OCI-LY3 (cell line): ENCODE results near the gene LILRA2.

ENCODE experiments used
- H2AFZ ChIP-seq: fragments of 200-600, 300-600 bp; shearing (Covaris generic); 2 replicates; pipeline ENCODE4 v1.6.0; 2014; ENCODE audit warnings: antibody characterized with exemption, low read depth, low read length
- H3K27ac ChIP-seq: fragments of 200-600, 300-600 bp; sonication (generic); 2 replicates; pipeline ENCODE4 v1.5.1; 2014; ENCODE audit warnings: mild to moderate bottlenecking, low read length, moderate library complexity, mixed read lengths
- H3K27me3 ChIP-seq: fragments of 200-600, 300-600 bp; sonication (generic); 2 replicates; pipeline ENCODE4 v1.6.1; 2014; ENCODE audit warnings: low read depth, low read length, mixed read lengths
- H3K36me3 ChIP-seq: fragments of 200-600, 300-600 bp; sonication (generic); replicated peaks from 2 replicates; pipeline ENCODE3; 2014; ENCODE audit warnings: low read depth, low read length, mixed read lengths
- H3K4me1 ChIP-seq: fragments of 300-600, 200-600 bp; sonication (generic); 2 replicates; pipeline ENCODE4 v1.6.1; 2014; ENCODE audit warnings: low read length, mixed read lengths
- H3K4me2 ChIP-seq: fragments of 200-600, 300-600 bp; sonication (generic); 2 replicates; pipeline ENCODE4 v1.6.1; 2014; ENCODE audit warnings: low read length, mixed read lengths
- H3K4me3 ChIP-seq: fragments of 300-600, 200-600 bp; sonication (generic); 2 replicates; pipeline ENCODE4 v1.5.1; 2014; ENCODE audit warnings: antibody characterized with exemption, mild to moderate bottlenecking, low read length, moderate library complexity
- H3K79me2 ChIP-seq: fragments of 300-600, 200-600 bp; shearing (Covaris generic); 2 replicates; pipeline ENCODE4 v1.6.1; 2014; ENCODE audit warnings: mild to moderate bottlenecking, low read length, mixed read lengths
- H3K9ac ChIP-seq: fragments of 300-600, 200-600 bp; shearing (Covaris generic); 2 replicates; pipeline ENCODE4 v1.6.0; 2014; ENCODE audit warnings: mild to moderate bottlenecking, low read length, moderate library complexity
- H3K9me3 ChIP-seq: fragments of 200-600, 300-600 bp; shearing (Covaris generic); 2 replicates; pipeline ENCODE4 v1.6.1; 2014; ENCODE audit warnings: low read length, mixed read lengths; ENCODE audit not compliant: insufficient read depth
- H4K20me1 ChIP-seq: fragments of 200-600, 300-600 bp; sonication (generic); 2 replicates; pipeline ENCODE4 v1.6.1; 2016; ENCODE audit warnings: low read length, mixed read lengths; ENCODE audit not compliant: insufficient read depth
- CTCF ChIP-seq: fragments of 200-600, 300-600 bp; sonication (generic); IDR thresholded peaks from 2 replicates; pipeline ENCODE4 v1.5.1; 2014; ENCODE audit warnings: antibody characterized with exemption, low read length, low read depth
- EZH2phosphoT487 ChIP-seq: fragments of 200-600 bp; shearing (Covaris generic); IDR thresholded peaks from 2 replicates; pipeline ENCODE4 v1.6.1; 2018; ENCODE audit warnings: antibody characterized with exemption, mixed run types, low read depth

LILRA2 gene

GRCh38 chr19:54551293-54551692, 22.3 kb upstream of the LILRA2 start:
- no peaks in the 10 kb centered on the region for H3K9me3 ChIP-seq

GRCh38 chr19:54551950-54552912, 21.4 kb upstream of the LILRA2 start:
- H3K9me3 ChIP-seq: no peaks in the 10 kb centered on the region
- H3K4me1 ChIP-seq: no peaks in the 10 kb centered on the region
- H4K20me1 ChIP-seq: no peaks in the 10 kb centered on the region
- no peak overlapping the region for H3K27ac ChIP-seq
- no peak overlapping the region for H2AFZ ChIP-seq
- H3K4me3 ChIP-seq: no peak overlapping the region
- H3K36me3 ChIP-seq: no peaks in the 10 kb centered on the region
- peaks cover 19% of the 10 kb centered on the region for H3K27me3 ChIP-seq
- no peak for TF ChIP-seq CTCF
- no peak for TF ChIP-seq EZH2phosphoT487
- no peak overlapping the region for H3K4me2 ChIP-seq
- no peaks in the 10 kb centered on the region for H3K79me2 ChIP-seq
- H3K9ac ChIP-seq: no peak overlapping the region

More at GRCh38 chr19:54551293-54551692, 22.3 kb upstream of the LILRA2 start:
- Histone ChIP-seq H3K27ac (no peak overlapping the region), H3K27me3 (peaks cover 14% of the 10 kb centered on the region), H3K36me3 (no peaks in the 10 kb centered on the region), H3K4me3 (no peak overlapping the region), H2AFZ (no peak overlapping the region), H3K4me1 (no peaks in the 10 kb centered on the region), H3K9ac (no peak overlapping the region), H3K79me2 (no peaks in the 10 kb centered on the region), H4K20me1 (no peaks in the 10 kb centered on the region), H3K4me2 (no peak overlapping the region)
- TF ChIP-seq EZH2phosphoT487 (no peak), CTCF (no peak)

DNA sequence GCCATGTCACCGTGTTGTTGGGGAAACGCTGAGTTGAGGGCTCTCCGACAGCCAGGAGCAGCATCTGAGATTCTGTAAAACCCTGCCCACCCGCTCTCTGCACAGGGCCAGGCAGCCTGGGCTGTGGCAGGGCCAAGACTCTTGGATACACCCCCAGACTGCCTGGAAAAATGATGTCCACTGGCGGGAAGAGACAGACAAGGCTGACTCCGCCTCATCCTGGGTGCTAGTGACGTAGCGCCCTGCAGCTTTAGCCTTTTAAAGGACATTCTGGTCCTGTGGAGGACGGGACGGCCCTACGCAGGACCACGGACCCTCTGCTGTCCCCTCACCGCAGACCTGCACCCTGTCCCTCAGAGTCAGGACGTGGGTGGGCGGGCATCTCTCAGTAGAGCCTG, 20.7 kb upstream of the LILRA2 start:
- H3K4me1 ChIP-seq: no peaks in the 10 kb centered on the region
- H2AFZ ChIP-seq: no peak overlapping the region
- H3K27ac ChIP-seq: no peak overlapping the region
- peaks cover 23% of the 10 kb centered on the region for H3K27me3 ChIP-seq
- no peak overlapping the region for H3K4me3 ChIP-seq
- no peaks in the 10 kb centered on the region for H4K20me1 ChIP-seq
- H3K4me2 ChIP-seq: no peak overlapping the region
- TF ChIP-seq EZH2phosphoT487: no peak
- TF ChIP-seq CTCF: no peak
- H3K79me2 ChIP-seq: no peaks in the 10 kb centered on the region
- no peak overlapping the region for H3K9ac ChIP-seq
- H3K9me3 ChIP-seq: no peaks in the 10 kb centered on the region
- H3K36me3 ChIP-seq: no peaks in the 10 kb centered on the region

DNA sequence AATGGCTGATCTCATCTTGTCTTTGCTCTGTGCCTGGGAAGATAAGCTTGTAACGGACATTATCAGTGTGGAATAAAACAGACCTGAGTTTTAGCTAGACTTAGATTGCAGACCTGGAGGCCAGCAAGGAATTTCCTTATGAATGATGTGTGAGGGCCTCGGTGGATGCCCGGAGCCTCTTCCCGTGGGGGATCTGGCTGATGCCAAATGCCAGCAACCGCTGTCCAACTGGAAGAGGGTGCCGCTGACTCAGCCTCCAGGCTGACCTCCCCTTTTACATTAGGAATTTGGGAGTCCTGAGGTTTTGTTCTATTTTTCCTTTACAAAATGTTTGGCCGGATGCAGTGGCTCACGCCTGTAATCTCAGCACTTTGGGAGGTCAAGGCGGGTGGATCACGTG, 19.6 kb upstream of the LILRA2 start:
- Histone ChIP-seq H3K27me3 (peaks cover 32% of the 10 kb centered on the region), H3K9ac (no peak overlapping the region), H3K36me3 (no peaks in the 10 kb centered on the region), H3K4me1 (no peaks in the 10 kb centered on the region), H4K20me1 (no peaks in the 10 kb centered on the region), H3K4me2 (no peak overlapping the region), H2AFZ (no peak overlapping the region), H3K9me3 (no peaks in the 10 kb centered on the region), H3K27ac (no peak overlapping the region), H3K79me2 (no peaks in the 10 kb centered on the region), H3K4me3 (no peak overlapping the region)
- TF ChIP-seq EZH2phosphoT487 (no peak), CTCF (no peak)
